GM12878 (cell line): ENCODE data around the gene CD300E.

Source experiments
- BMI1 ChIP-seq: fragments of 450-650 bp; IDR thresholded peaks from 2 replicates; pipeline ENCODE4 v1.6.1; 2016; ENCODE audit warnings: mild to moderate bottlenecking, moderate library complexity, borderline replicate concordance
- EP300 ChIP-seq, 2 experiments: fragments of 150-350 bp in 1 of 2; IDR thresholded peaks; 2 replicates each; pipeline ENCODE4 v1.6.1; 2011 to 2012; ENCODE audit warnings: low read depth in 2 of 2, low read length in 2 of 2, borderline replicate concordance in 1 of 2, improper control_type of control experiment in 1 of 2, inconsistent platforms in 1 of 2; ENCODE audit not compliant: control insufficient read depth in 1 of 2
- IKZF2 ChIP-seq, 2 experiments: fragments of 450-650 bp; IDR thresholded peaks; 2 replicates each; pipeline ENCODE4 v1.6.1; 2017; ENCODE audit warnings: mild to moderate bottlenecking in 2 of 2, moderate library complexity in 2 of 2
- POLR2A ChIP-seq: IDR thresholded peaks from 2 replicates; pipeline ENCODE4 v1.6.1; 2011; ENCODE audit warnings: low read depth, mild to moderate bottlenecking, low read length
- SMC3 ChIP-seq: IDR thresholded peaks from 2 replicates; pipeline ENCODE4 v1.6.1; 2011; ENCODE audit warnings: low read length, improper control_type of control experiment, borderline replicate concordance
- SRF ChIP-seq, 2 experiments: IDR thresholded peaks; 2 replicates each; pipeline ENCODE4 v1.6.1; 2011; ENCODE audit warnings: low read depth in 2 of 2, low read length in 2 of 2, mild to moderate bottlenecking in 1 of 2, moderate library complexity in 1 of 2
- TF ChIP-seq, protein P1 (sequence below), 3 experiments: IDR thresholded peaks in 2 of 3; conservative IDR thresholded peaks in 1 of 3; 2 replicates each; pipeline ENCODE4 v1.5.1; 2011; ENCODE audit warnings: low read depth in 3 of 3, low read length in 3 of 3, mild to moderate bottlenecking in 3 of 3, control low read depth in 2 of 3, moderate library complexity in 2 of 3, inconsistent platforms in 1 of 3, mixed read lengths in 1 of 3; ENCODE audit not compliant: control insufficient read depth in 2 of 3, insufficient read depth in 1 of 3; ENCODE audit errors: extremely low read depth in 1 of 3

DNA sequence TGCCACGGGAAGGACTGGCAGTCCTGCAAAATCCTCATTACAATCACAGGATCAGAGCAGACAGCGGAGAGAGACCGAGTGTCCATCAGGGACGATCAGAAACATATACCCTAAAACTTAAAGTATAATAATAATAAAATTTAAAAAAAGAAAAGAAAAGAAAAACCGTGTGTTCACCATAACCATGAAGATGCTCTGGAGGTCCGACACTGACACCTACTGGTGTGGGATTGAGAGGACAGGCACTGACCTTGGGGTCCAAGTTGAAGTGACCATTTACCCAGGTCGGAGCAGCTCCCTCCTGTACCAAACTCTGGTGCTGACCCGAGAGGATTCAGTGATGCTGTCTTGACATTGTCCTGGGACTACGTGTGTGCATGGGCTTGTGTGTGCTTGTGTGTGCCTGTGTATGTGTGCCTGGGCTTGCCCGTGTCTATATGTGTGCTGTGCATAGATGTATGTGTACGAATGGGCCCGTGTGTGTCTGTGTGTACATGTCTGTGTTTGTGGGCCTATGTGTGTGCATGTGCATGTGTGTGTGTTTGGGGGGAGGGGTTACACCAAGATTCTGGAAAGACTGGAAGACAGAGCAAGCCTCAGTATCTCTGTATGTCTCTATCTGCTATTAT, 21.5 kb downstream of the CD300E start:
- TF ChIP-seq, protein P1, sequence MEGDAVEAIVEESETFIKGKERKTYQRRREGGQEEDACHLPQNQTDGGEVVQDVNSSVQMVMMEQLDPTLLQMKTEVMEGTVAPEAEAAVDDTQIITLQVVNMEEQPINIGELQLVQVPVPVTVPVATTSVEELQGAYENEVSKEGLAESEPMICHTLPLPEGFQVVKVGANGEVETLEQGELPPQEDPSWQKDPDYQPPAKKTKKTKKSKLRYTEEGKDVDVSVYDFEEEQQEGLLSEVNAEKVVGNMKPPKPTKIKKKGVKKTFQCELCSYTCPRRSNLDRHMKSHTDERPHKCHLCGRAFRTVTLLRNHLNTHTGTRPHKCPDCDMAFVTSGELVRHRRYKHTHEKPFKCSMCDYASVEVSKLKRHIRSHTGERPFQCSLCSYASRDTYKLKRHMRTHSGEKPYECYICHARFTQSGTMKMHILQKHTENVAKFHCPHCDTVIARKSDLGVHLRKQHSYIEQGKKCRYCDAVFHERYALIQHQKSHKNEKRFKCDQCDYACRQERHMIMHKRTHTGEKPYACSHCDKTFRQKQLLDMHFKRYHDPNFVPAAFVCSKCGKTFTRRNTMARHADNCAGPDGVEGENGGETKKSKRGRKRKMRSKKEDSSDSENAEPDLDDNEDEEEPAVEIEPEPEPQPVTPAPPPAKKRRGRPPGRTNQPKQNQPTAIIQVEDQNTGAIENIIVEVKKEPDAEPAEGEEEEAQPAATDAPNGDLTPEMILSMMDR (IDR thresholded peaks at IDR 0.05 in 2 of 3, conservative IDR thresholded peaks at IDR 0.05 in 1 of 3; ENCODE audit: control insufficient read depth in 2 of 3, extremely low read depth in 1 of 3, insufficient read depth in 1 of 3, low read depth in 3 of 3, low read length in 3 of 3), result peak; percentile 67 to 71 (median 70)
- TF ChIP-seq SMC3, result peak; percentile 53; the same call in 1 of the 2 replicates
- TF ChIP-seq EP300 (IDR thresholded peaks at IDR 0.05; ENCODE audit: borderline replicate concordance in 1 of 2, control insufficient read depth in 1 of 2, low read depth in 2 of 2, low read length in 2 of 2), result no peak
- TF ChIP-seq POLR2A, result no peak
- TF ChIP-seq SRF (IDR thresholded peaks at IDR 0.05; ENCODE audit: low read depth in 2 of 2, low read length in 2 of 2), result no peak
- TF ChIP-seq BMI1, result no peak
- no peak for TF ChIP-seq IKZF2 (IDR thresholded peaks at IDR 0.05)
